ENCODE data around the gene ZP2.
"Not testable (repeated sequence)": the region's sequence is repeated elsewhere in the genome, so short reads cannot be mapped to it uniquely, and the experiment has no call there.

GRCh38 chr16:21248179-21248578 is 36.8 kb upstream of the ZP2 start:
- TF ChIP-seq GLIS3 (CRISPR knock-in tag; IDR thresholded peaks at IDR 0.05); ZNF565 (CRISPR knock-in tag; conservative IDR thresholded peaks at IDR 0.05; ENCODE audit: low read depth); ZFP3 (CRISPR knock-in tag; IDR thresholded peaks at IDR 0.05); POU6F1 (CRISPR knock-in tag; IDR thresholded peaks at IDR 0.05; ENCODE audit: borderline replicate concordance, low read depth); ISL1 (CRISPR knock-in tag; IDR thresholded peaks at IDR 0.05); RARB (CRISPR knock-in tag; IDR thresholded peaks at IDR 0.05): not testable (repeated sequence)
- TF ChIP-seq, protein P1, sequence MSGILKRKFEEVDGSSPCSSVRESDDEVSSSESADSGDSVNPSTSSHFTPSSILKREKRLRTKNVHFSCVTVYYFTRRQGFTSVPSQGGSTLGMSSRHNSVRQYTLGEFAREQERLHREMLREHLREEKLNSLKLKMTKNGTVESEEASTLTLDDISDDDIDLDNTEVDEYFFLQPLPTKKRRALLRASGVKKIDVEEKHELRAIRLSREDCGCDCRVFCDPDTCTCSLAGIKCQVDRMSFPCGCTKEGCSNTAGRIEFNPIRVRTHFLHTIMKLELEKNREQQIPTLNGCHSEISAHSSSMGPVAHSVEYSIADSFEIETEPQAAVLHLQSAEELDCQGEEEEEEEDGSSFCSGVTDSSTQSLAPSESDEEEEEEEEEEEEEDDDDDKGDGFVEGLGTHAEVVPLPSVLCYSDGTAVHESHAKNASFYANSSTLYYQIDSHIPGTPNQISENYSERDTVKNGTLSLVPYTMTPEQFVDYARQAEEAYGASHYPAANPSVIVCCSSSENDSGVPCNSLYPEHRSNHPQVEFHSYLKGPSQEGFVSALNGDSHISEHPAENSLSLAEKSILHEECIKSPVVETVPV (CRISPR knock-in tag; IDR thresholded peaks at IDR 0.05) = not testable (repeated sequence)
- TF ChIP-seq, protein P2, sequence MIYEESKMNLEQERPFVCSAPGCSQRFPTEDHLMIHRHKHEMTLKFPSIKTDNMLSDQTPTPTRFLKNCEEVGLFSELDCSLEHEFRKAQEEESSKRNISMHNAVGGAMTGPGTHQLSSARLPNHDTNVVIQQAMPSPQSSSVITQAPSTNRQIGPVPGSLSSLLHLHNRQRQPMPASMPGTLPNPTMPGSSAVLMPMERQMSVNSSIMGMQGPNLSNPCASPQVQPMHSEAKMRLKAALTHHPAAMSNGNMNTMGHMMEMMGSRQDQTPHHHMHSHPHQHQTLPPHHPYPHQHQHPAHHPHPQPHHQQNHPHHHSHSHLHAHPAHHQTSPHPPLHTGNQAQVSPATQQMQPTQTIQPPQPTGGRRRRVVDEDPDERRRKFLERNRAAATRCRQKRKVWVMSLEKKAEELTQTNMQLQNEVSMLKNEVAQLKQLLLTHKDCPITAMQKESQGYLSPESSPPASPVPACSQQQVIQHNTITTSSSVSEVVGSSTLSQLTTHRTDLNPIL (CRISPR knock-in tag; IDR thresholded peaks at IDR 0.05; ENCODE audit: low read depth) = not testable (repeated sequence)
- TF ChIP-seq, protein P3, sequence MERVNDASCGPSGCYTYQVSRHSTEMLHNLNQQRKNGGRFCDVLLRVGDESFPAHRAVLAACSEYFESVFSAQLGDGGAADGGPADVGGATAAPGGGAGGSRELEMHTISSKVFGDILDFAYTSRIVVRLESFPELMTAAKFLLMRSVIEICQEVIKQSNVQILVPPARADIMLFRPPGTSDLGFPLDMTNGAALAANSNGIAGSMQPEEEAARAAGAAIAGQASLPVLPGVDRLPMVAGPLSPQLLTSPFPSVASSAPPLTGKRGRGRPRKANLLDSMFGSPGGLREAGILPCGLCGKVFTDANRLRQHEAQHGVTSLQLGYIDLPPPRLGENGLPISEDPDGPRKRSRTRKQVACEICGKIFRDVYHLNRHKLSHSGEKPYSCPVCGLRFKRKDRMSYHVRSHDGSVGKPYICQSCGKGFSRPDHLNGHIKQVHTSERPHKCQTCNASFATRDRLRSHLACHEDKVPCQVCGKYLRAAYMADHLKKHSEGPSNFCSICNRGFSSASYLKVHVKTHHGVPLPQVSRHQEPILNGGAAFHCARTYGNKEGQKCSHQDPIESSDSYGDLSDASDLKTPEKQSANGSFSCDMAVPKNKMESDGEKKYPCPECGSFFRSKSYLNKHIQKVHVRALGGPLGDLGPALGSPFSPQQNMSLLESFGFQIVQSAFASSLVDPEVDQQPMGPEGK (CRISPR knock-in tag; IDR thresholded peaks at IDR 0.05; ENCODE audit: borderline replicate concordance) = not testable (repeated sequence)
